Amygdala (tissue), 56 donors: ENCODE measurements around the gene CAVIN1.
"Not testable (repeated sequence)": the region's sequence is repeated elsewhere in the genome, so short reads cannot be mapped to it uniquely, and the experiment has no call there.

Experiments
- DNase-seq, 56 donors: peaks; one replicate each; lab custom pipeline; 2025; lab: John Stamatoyannopoulos, UW

Gene CAVIN1

GRCh38 chr17:42422958-42423712, at the start of gene CAVIN1:
CAVIN1 (minus strand) TSS chr17:42423256; CDS start chr17:42423097, 159 bp downstream.
- DNase-seq = peak in 55 of 56 donors; percentile 18 to 93 (median 76)

- no peak for DNase-seq
These were observed 44.8 kb upstream of the CAVIN1 start for GRCh38 chr17:42467889-42468288.

GRCh38 chr17:42463976-42464400, 40.9 kb upstream of the CAVIN1 start:
- no peak for DNase-seq

GRCh38 chr17:42460371-42460770, 37.3 kb upstream of the CAVIN1 start:
- no peak for DNase-seq

- DNase-seq = peak in 1 of 56 donors; percentile 23
These were observed 36.8 kb upstream of the CAVIN1 start for GRCh38 chr17:42459801-42460281.

GRCh38 chr17:42459256-42459800, 36.3 kb upstream of the CAVIN1 start:
- DNase-seq = peak in 46 of 56 donors; percentile 8 to 75 (median 37)

- peak; percentile 12 to 97 (median 86) for DNase-seq
These were observed 35.6 kb upstream of the CAVIN1 start, which contains the start of gene ATP6V0A1 for GRCh38 chr17:42458497-42459255. ATP6V0A1 (plus strand) TSS chr17:42458878; CDS start chr17:42460895, 2,017 bp downstream.

GRCh38 chr17:42457107-42457792, 34.2 kb upstream of the CAVIN1 start:
- DNase-seq = no peak

GRCh38 chr17:42456223-42457106, 33.4 kb upstream of the CAVIN1 start:
- no peak for DNase-seq

- not testable (repeated sequence) for DNase-seq
These were observed 31.9 kb upstream of the CAVIN1 start for GRCh38 chr17:42454987-42455386.

- DNase-seq = no peak
These were observed 30.4 kb upstream of the CAVIN1 start for GRCh38 chr17:42453439-42453838.

- not testable (repeated sequence) for DNase-seq
These were observed 28.2 kb upstream of the CAVIN1 start for GRCh38 chr17:42451270-42451669.

GRCh38 chr17:42449838-42450237, 26.8 kb upstream of the CAVIN1 start:
- not testable (repeated sequence) for DNase-seq

GRCh38 chr17:42449176-42449575, 26.1 kb upstream of the CAVIN1 start:
- DNase-seq = not testable (repeated sequence)

- DNase-seq = no peak
These were observed 19.1 kb upstream of the CAVIN1 start for GRCh38 chr17:42442196-42442565.

GRCh38 chr17:42441371-42442195, 18.5 kb upstream of the CAVIN1 start:
- DNase-seq = no peak

- no peak for DNase-seq
These were observed 15.8 kb upstream of the CAVIN1 start for GRCh38 chr17:42438600-42439567.
